Muscle of back (tissue), 11 donors: ENCODE results near the gene MIA. TPM values are rescaled to one million over a fixed set of nuclear protein-coding genes. Genes with fewer than 3 reads are reported as not detected.
A peak's percentile ranks its signal among the peaks of the same experiment; 100 is the strongest.
"Not testable (repeated sequence)": the region's sequence is repeated elsewhere in the genome, so short reads cannot be mapped to it uniquely, and the experiment has no call there.

Experiments
- DNase-seq, 3 donors: peaks; one replicate each; pipeline versions ENCODE4 v3.0.0 to v3.0.0-alpha.2; 2013
- polyA plus RNA-seq, 10 donors: library from polyadenylated mRNA; unstranded; fragments of 120-200 nt; gene quantifications; one replicate each; pipeline ENCODE4 v1.2.1, GENCODE V29; 2013; ENCODE audit not compliant: insufficient read length in 10 of 10

Gene MIA
- polyA plus RNA-seq, 10 donors = 1.0 to 3.9 (median 2.3) TPM

- DNase-seq = peak in 1 of 3 donors; percentile 58
Observed at GRCh38 chr19:40802300-40803169, 27.2 kb downstream of the MIA start.

GRCh38 chr19:40803170-40803856, 28.0 kb downstream of the MIA start:
- DNase-seq = no peak

- no peak for DNase-seq
Observed at GRCh38 chr19:40803857-40804782, 28.8 kb downstream of the MIA start.

GRCh38 chr19:40804783-40805242, 29.5 kb downstream of the MIA start:
- DNase-seq = no peak

- DNase-seq = no peak
Observed at GRCh38 chr19:40805258-40805868, 30.0 kb downstream of the MIA start.

GRCh38 chr19:40806423-40807146, 31.3 kb downstream of the MIA start:
- DNase-seq = peak; percentile 86 to 94 (median 93)

GRCh38 chr19:40807147-40808020, 32.1 kb downstream of the MIA start:
- no peak for DNase-seq

- no peak for DNase-seq
Observed at GRCh38 chr19:40808021-40808325, 32.7 kb downstream of the MIA start.

- DNase-seq = no peak
Observed at GRCh38 chr19:40808497-40808896, 33.2 kb downstream of the MIA start.

- DNase-seq = no peak
Observed at GRCh38 chr19:40809358-40810086, 34.2 kb downstream of the MIA start.

- no peak for DNase-seq
Observed at GRCh38 chr19:40810160-40810559, 34.8 kb downstream of the MIA start.

- DNase-seq = peak; percentile 58 to 93 (median 68)
Observed at GRCh38 chr19:40810649-40811408, 35.5 kb downstream of the MIA start.

- DNase-seq = no peak
Observed at GRCh38 chr19:40811478-40812341, 36.4 kb downstream of the MIA start.

GRCh38 chr19:40812571-40812970, 37.2 kb downstream of the MIA start:
- DNase-seq = not testable (repeated sequence)

GRCh38 chr19:40813182-40813581, 37.9 kb downstream of the MIA start:
- DNase-seq = no peak

GRCh38 chr19:40815223-40815622, 39.9 kb downstream of the MIA start:
- DNase-seq = no peak
